Prostate gland (tissue), 2 donors: Measurements from ENCODE around the gene VPS26C.

Source experiments
- CTCF ChIP-seq, 4 experiments: fragments of 200-600 bp in 2 of 4; fragments of 450-650 bp in 2 of 4; sonication (generic) in 2 of 4; IDR thresholded peaks; 1 replicate in 3 of 4; 2 replicates in 1 of 4; pipeline ENCODE4 v1.5.1; 2016 to 2019; ENCODE audit warnings: antibody characterized with exemption in 4 of 4, mild to moderate bottlenecking in 2 of 4, moderate library complexity in 2 of 4
- POLR2AphosphoS5 ChIP-seq: sonication (generic); formaldehyde crosslinking; IDR thresholded peaks from one replicate; pipeline ENCODE4 v1.6.1; 2017; ENCODE audit warnings: antibody characterized with exemption

- TF ChIP-seq POLR2AphosphoS5 (no peak), CTCF (IDR thresholded peaks at IDR 0.05) (no peak)
Measured at GRCh38 chr21:37223804-37224345, 43.3 kb downstream of the VPS26C start.
